GM21423 (cell line): ENCODE results near the gene CCDC191.

Experiments used
- ATAC-seq: cut with Tn5 transposase; IDR thresholded peaks from one replicate; pipeline ENCODE4 v1.9.1; 2021; ENCODE audit warnings: mild to moderate bottlenecking, moderate library complexity; ENCODE audit not compliant: unreplicated experiment

The CCDC191 gene, protein sequence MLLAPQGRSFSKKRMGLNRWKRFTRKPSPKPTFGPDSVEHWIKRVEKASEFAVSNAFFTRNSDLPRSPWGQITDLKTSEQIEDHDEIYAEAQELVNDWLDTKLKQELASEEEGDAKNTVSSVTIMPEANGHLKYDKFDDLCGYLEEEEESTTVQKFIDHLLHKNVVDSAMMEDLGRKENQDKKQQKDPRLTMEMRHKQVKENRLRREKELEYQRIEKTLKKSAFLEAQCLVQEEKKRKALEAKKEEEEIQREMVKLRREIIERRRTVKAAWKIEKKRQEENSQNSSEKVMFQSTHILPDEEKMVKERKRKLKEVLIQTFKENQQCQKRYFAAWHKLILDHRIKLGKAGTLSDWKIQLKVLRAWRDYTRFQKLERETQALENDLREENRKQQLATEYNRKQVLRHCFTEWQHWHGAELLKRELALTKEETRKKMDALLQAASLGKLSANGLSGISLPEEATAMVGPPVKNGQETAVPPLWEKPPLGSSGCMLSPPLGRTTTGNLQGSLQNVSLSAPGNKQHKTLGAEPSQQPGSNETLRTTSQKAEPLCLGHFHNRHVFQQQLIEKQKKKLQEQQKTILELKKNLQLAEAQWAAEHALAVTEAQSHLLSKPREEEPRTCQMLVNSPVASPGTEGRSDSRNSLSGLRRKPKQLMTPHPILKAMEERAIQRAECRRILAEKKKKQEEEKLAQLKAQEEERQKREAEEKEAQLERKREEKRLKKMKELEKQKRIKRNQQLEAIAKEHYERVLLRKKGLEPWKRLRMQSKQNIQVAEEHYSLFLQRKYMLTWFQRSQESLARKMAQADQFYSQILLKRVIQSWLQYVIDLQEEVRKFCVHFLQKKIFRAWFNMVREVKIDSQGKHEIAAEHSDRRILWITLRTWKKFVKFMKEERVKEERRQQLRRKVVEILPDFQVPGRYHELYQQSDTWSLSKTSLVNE

DNA sequence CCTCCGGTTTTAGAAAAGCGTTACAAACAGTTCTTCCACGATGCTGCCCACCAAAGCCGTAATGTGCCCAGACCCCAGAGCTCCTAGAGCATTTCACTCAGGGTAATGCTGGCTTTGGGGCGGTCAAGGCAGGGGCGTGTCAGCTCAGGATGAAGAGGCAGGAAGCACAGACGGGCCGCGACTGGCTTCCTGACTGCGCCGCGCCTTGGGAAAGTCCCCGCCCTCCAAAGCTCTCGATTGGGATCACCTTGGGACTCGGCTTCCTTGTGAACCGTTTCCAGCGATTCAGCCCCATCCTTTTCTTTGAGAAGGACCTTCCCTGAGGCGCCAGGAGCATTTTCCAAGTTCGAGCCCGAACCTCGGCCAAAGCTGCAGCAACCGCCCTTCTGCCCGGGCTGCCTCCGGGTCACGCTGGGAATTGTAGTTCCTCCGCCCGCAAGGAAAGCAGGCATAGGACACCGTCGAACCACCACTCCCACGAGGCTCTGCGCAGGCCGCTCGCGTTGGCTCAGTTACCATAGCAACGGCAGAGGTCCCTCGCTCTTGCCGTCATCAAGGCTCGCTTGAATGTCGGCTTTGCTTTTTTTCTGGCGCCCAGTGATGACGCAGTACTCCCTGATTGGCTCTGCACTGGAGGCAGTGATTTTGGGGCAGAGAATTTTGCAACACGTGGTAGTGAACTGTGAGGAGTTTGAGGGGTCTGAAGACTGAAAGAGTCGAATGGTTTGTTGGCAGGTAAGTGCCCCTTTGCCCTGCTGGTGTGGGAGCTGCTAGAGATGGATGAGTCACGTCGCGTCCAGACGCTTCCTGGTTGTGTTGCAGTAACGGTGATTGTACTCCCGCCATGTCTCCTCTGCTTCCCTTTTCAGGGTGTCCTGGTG, at the start of gene CCDC191, which contains the start of gene QTRT2:
Gene CCDC191 (minus strand): TSS at position 397 of the 881 bp plus-strand sequence. CDS start 60 bp downstream, at position 337.
Gene QTRT2 (plus strand): TSS at position 608 of the 881 bp plus-strand sequence. CDS start 8,521 bp downstream, outside the sequence.
- peak; percentile 98 for ATAC-seq

DNA sequence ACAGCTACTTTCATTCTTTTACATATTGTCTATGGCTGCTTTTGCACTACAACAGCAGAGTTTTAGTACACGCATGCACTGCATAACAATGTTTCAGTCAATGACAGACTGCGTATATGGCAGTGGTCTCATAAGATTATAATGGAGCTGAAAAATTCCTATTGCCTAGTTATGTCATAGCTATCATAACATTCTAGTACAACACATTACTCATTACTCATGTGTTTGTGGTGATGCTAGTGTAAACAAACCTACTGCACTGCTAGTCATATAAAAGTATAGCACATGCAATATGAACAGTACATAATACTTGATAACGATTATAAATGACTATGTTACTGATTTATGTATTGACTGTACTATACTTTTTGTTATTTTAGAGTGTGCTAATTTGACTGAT, 48.1 kb upstream of the CCDC191 start:
- ATAC-seq, result no peak

- ATAC-seq, result no peak
Observed at GRCh38 chr3:114103858-114104257, 47.5 kb upstream of the CCDC191 start.

GRCh38 chr3:114103181-114103580, 46.9 kb upstream of the CCDC191 start:
- no peak for ATAC-seq

GRCh38 chr3:114101101-114101500, 44.8 kb upstream of the CCDC191 start:
- no peak for ATAC-seq

DNA sequence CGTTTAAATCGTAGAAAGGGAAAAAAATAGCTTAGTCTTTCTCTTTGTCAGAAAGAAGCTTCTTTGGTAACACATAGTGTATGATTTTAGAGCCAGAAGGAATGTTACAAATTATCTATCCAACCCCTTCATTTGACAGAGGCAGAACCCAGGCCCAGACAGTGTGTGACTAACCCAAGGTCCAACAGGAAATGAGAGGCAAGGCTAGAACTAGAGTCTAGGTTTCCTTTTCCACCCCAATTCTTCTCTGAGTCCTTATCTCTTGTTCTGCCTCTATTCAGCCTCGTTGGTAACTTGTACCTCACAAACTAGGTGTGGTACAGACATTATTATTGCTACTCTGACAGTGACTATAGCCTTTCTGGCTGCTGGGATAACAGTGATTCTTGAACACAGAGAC, 39.5 kb upstream of the CCDC191 start:
- ATAC-seq, result no peak

DNA sequence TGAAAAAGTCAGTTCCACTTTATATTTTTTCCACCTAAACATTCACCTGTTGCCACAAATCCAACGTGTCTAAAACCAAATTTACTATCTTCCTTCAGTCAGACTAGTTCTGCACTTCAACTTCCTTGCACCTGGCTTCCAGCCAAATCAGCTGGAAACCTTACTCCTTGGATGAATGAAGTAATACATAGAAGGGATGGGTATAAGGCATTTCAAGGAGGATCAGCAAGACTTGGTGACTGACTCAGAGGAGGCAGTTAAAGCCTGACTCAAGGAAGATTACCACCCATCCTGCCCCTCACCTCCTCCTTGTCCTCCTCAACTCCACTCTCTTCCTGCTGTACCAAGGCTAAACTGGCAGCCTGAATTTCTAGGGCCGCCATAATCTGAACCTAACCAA, 37.3 kb upstream of the CCDC191 start:
- ATAC-seq, result no peak

DNA sequence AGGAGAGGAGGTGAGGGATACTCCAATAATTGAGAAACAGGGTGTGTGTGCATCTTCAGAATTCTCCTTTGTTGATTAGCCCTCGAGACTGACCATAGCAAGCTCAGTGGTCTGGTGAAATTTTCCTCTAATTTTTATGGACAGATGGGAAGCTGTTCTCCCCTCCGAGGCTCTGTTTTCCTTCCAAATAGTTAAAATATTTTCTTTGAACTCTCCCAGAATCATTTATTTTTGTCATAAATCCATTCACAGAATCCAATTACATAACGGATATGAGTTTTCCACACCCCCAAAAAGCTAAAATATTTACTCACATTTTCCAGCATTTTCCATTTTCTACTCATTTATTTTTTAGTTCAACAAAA, 36.7 kb upstream of the CCDC191 start:
- ATAC-seq, result no peak

DNA sequence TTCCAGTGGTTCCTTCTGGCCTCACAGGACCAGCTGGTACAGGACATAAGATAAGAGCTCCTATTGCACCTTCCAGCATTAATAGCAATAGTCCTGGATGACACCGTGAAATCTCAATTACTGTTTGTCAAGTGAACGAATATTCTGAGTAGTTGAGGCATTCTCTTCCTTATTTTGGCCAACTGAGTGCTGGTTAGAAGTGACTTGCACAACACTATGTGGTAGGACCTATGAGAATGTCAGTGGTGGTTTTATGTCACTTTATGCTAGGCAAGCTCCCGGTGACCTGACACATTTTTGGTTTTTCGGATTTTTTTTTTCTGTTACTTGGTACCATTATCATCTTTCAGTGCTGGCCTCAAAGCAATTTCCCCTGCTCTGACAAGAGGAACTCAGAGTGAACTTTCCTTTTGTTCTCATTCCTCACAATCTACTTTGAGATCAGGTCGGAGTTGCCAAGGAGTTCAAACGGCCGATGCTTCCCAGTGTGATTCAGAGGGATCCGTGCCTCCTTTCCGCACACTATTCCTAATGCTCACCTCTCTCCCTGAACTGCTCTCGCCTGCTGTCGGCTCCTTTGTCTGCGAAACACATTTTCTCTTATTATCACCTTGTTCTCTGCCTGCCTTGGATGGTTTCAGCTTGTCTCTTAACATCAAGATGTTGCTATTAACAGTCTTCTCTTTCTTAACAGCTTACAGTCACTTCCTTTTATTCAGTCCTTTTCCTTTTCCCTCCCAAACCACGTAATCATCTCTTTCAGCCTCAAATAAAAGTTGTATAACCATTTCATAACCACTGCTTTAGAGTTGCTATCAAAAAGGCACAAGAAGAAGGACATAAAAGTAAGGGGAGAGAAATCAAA, 36.1 kb upstream of the CCDC191 start:
- no peak for ATAC-seq

GRCh38 chr3:114089675-114090074, 33.3 kb upstream of the CCDC191 start:
- ATAC-seq, result no peak

- no peak for ATAC-seq
Observed at GRCh38 chr3:114086356-114086755, 30.0 kb upstream of the CCDC191 start.

GRCh38 chr3:114083112-114083511, 26.8 kb upstream of the CCDC191 start:
- no peak for ATAC-seq

DNA sequence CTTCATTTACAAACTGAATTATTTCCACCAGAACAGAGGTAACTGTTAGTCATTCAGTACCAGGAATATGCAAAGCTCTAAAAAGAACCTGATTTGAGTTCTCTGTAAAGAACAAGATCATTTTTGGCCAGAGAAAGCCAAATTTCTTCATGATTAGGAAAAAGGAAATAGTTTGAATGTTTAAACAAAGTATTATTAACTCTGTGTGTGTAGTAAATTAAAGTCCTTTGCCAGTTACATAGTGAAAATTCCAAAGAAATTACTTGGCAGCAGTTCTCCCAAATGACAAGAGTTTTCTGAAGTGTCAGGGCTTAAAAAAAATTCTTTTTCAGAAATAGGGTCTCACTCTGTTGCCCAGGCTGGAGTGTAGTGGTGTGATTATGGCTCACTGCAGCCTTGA, 24.7 kb upstream of the CCDC191 start:
- ATAC-seq, result no peak

DNA sequence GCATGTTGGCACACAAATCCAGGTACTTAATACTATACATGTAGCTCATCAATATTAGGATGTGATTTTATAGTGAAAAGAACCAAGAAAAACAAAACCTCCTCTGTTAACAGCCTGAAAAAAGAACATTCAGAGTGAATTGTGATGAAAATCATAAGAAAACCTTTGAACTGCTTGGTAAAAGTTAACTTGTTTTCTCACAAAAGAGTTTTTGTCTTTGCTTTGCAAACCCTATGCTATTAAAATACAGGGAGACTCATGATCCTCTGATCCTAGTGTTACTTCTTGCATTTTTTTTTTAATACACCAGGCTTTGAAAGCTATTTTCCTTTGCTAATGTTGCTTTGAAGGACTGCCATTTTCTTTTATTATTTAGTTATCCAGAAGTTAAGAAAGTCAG, 23.9 kb upstream of the CCDC191 start:
- no peak for ATAC-seq

DNA sequence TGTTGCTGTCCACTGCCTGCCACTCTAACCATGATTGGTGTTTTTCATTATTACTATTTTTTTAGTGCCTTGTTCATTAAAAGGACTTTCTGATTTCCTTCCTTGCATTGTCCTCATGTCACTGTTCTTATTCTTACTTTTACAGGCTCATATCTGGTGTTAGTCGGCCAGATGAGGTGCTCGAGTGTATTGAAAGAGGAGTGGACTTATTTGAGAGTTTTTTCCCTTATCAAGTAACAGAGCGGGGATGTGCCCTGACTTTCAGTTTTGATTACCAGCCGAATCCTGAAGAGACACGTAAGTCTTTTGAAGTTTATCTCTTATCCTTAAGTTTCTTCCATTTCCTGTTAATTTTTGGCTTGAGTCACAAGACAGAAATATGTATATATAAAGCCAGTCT, 23.4 kb upstream of the CCDC191 start:
- no peak for ATAC-seq

DNA sequence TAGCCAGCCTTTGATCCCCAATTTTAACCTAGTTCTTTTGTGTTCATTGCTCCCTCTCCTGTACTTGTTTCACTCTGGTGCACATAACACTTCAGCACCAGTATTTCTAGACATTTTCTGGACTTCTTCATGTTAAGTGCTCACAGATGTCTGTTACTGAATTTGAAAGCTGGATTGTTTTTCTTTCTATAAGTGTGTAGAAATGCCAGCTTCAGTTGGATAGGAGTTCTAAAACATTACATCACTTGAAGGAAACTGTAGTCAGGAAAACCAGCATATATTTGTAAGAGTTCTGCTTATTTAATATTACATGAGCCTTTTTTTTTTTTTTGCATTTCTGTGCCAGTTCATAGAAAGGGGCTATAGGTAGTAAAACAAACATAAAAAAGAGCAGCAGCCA, 21.8 kb upstream of the CCDC191 start:
- ATAC-seq, result no peak

DNA sequence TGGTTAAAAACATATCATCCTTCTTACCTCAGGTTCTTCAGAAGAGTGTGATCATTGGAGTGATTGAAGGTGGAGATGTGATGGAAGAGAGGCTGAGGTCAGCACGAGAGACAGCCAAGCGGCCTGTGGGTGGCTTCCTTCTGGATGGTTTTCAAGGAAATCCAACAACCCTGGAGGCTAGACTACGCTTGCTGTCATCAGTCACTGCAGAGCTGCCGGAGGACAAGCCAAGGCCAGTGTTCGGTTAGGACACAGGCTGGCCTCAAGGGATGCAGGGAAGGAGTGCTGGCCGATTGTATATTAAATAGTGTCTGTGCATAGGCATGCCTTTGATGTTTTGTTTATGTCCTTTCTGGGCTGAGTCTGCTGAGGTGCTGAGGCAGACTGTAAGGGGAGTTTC, 20.4 kb upstream of the CCDC191 start:
- no peak for ATAC-seq

GRCh38 chr3:114071786-114072185, 15.5 kb upstream of the CCDC191 start:
- ATAC-seq, result no peak

DNA sequence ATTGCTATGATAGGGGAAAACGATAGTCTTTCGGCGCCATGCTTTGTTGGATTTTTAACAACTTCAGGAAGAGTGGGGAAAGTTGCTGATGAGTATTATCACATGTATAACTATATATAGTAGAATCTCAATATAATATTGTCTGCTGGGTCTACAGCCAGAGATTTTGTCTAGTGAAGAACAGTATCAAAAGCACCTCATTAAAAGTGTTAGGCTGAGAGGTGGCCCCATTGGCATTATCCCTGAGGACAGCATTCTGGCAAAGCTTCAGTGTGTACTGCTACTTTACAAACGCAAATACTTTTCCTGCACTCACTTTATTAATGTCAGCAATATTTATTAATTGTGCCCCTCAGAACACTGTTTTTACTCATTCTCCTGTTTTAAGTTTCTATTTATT, 12.0 kb upstream of the CCDC191 start:
- ATAC-seq, result no peak

DNA sequence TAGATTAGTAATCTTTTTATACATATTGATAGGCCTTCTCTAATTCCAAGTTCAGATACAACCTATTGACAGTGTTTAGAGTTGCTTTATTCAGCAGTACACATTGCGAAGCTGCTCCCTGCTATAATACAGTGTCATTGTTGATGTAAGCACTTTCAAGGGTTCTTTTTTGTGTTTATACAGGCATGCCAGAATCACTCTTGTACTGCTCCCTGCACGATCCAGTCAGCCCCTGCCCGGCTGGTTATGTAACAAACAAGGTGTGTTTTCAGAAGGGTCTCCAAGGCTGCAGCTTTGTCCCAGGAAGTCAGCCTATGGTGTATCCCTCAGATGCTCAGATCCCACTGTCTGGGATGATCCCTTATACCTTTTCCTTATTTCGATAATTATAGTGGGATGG, 11.5 kb upstream of the CCDC191 start:
- ATAC-seq, result no peak
